Astrocyte (in vitro differentiated cells and primary cell): ENCODE measurements around the gene KLHL42. TPM values are rescaled to one million over a fixed set of nuclear protein-coding genes. Genes with fewer than 3 reads are reported as not detected.

Experiments
- DNase-seq: peaks from one replicate; pipeline ENCODE4 v3.0.0-alpha.2; 2010; ENCODE audit warnings: low read depth
- FAIRE-seq: peaks from 2 replicates; lab custom pipeline; 2011; peaks lifted over from hg19 to GRCh38; lab: Jason Lieb, UNC
- H2AFZ ChIP-seq: 2 replicates; pipeline ENCODE4 v1.6.0; 2012; ENCODE audit warnings: low read depth, low read length, inconsistent platforms
- H3K27ac ChIP-seq: 2 replicates; pipeline ENCODE4 v1.5.1; 2011; ENCODE audit warnings: low read depth, low read length, inconsistent platforms
- H3K27me3 ChIP-seq: 2 replicates; pipeline ENCODE4 v1.6.0; 2011; ENCODE audit warnings: low read length, inconsistent platforms; ENCODE audit not compliant: insufficient read depth
- H3K36me3 ChIP-seq: 2 replicates; pipeline ENCODE4 v1.5.1; 2011; ENCODE audit warnings: low read length, inconsistent platforms; ENCODE audit not compliant: insufficient read depth
- H3K4me1 ChIP-seq: 2 replicates; pipeline ENCODE4 v1.5.1; 2011; ENCODE audit warnings: low read length, inconsistent platforms; ENCODE audit not compliant: insufficient read depth
- H3K4me2 ChIP-seq: 2 replicates; pipeline ENCODE4 v1.6.0; 2012; ENCODE audit warnings: low read length, inconsistent platforms
- H3K4me3 ChIP-seq: 2 replicates; pipeline ENCODE4 v1.5.1; 2011; ENCODE audit warnings: low read depth, mild to moderate bottlenecking, low read length, inconsistent platforms; ENCODE audit not compliant: insufficient read depth
- H3K79me2 ChIP-seq: 2 replicates; pipeline ENCODE4 v1.6.0; 2012; ENCODE audit warnings: mild to moderate bottlenecking, low read length, inconsistent platforms; ENCODE audit not compliant: insufficient read depth
- H3K9ac ChIP-seq: 2 replicates; pipeline ENCODE4 v1.6.0; 2012; ENCODE audit warnings: mild to moderate bottlenecking, low read length, inconsistent platforms
- H3K9me3 ChIP-seq: 2 replicates; pipeline ENCODE4 v1.5.1; 2012; ENCODE audit warnings: low read depth, mild to moderate bottlenecking, low read length, inconsistent platforms; ENCODE audit not compliant: insufficient read depth
- H4K20me1 ChIP-seq: 2 replicates; pipeline ENCODE4 v1.6.0; 2012; ENCODE audit warnings: low read length, inconsistent platforms; ENCODE audit not compliant: insufficient read depth
- H3K27ac Mint-ChIP-seq: one replicate; pipeline ENCODE4 v1.8.0; 2021; ENCODE audit warnings: mild to moderate bottlenecking, mixed read lengths; ENCODE audit not compliant: unreplicated experiment
- H3K27me3 Mint-ChIP-seq: one replicate; pipeline ENCODE4 v1.8.0; 2021; ENCODE audit warnings: low read depth, mixed read lengths; ENCODE audit not compliant: unreplicated experiment
- H3K36me3 Mint-ChIP-seq: one replicate; pipeline ENCODE4 v1.8.0; 2021; ENCODE audit warnings: low read depth, mixed read lengths; ENCODE audit not compliant: unreplicated experiment
- H3K4me1 Mint-ChIP-seq: one replicate; pipeline ENCODE4 v1.8.0; 2021; ENCODE audit warnings: low read depth, mixed read lengths; ENCODE audit not compliant: unreplicated experiment
- H3K4me3 Mint-ChIP-seq: one replicate; pipeline ENCODE4 v1.8.0; 2021; ENCODE audit warnings: mild to moderate bottlenecking, moderate library complexity, mixed read lengths; ENCODE audit not compliant: unreplicated experiment
- H3K9me3 Mint-ChIP-seq: one replicate; pipeline ENCODE4 v1.8.0; 2021; ENCODE audit warnings: mild to moderate bottlenecking, mixed read lengths; ENCODE audit not compliant: unreplicated experiment
- EZH2 ChIP-seq: IDR thresholded peaks from 2 replicates; pipeline ENCODE4 v1.6.1; 2012; ENCODE audit warnings: mild to moderate bottlenecking, low read length, inconsistent platforms; ENCODE audit not compliant: insufficient read depth
- total RNA-seq: library from RNA; stranded (reverse); gene quantifications from 2 replicates; pipeline ENCODE4 v1.2.1, GENCODE V29; 2021
- TF ChIP-seq, protein P1 (sequence below): IDR thresholded peaks from 2 replicates; pipeline ENCODE4 v1.5.1; 2011; ENCODE audit warnings: low read depth, mild to moderate bottlenecking, inconsistent platforms, low read length, moderate library complexity; ENCODE audit not compliant: insufficient read depth

Gene KLHL42
- total RNA-seq, 1 donor from 2014 or later: 40.8 TPM

GRCh38 chr12:27802511-27802910 lies 22.5 kb downstream of the KLHL42 start:
- TF ChIP-seq, protein P1, sequence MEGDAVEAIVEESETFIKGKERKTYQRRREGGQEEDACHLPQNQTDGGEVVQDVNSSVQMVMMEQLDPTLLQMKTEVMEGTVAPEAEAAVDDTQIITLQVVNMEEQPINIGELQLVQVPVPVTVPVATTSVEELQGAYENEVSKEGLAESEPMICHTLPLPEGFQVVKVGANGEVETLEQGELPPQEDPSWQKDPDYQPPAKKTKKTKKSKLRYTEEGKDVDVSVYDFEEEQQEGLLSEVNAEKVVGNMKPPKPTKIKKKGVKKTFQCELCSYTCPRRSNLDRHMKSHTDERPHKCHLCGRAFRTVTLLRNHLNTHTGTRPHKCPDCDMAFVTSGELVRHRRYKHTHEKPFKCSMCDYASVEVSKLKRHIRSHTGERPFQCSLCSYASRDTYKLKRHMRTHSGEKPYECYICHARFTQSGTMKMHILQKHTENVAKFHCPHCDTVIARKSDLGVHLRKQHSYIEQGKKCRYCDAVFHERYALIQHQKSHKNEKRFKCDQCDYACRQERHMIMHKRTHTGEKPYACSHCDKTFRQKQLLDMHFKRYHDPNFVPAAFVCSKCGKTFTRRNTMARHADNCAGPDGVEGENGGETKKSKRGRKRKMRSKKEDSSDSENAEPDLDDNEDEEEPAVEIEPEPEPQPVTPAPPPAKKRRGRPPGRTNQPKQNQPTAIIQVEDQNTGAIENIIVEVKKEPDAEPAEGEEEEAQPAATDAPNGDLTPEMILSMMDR: no peak
- TF ChIP-seq EZH2: no peak
- no peak for DNase-seq
- Histone ChIP-seq H3K9me3 (no peaks in the 10 kb centered on the region), H3K4me3 (no peak overlapping the region), H4K20me1 (peaks cover 3% of the 10 kb centered on the region), H3K4me1 (no peaks in the 10 kb centered on the region), H2AFZ (no peak overlapping the region), H3K27ac (no peak overlapping the region), H3K27me3 (no peaks in the 10 kb centered on the region), H3K4me2 (no peak overlapping the region), H3K9ac (no peak overlapping the region), H3K36me3 (peaks cover 16% of the 10 kb centered on the region), H3K79me2 (no peaks in the 10 kb centered on the region)
- Mint-ChIP-seq H3K4me1 (peaks cover 3% of the 10 kb centered on the region), H3K27ac (no peak overlapping the region), H3K36me3 (peaks cover 10% of the 10 kb centered on the region), H3K4me3 (no peak overlapping the region), H3K9me3 (no peaks in the 10 kb centered on the region), H3K27me3 (no peaks in the 10 kb centered on the region)
- no peak for FAIRE-seq

DNA sequence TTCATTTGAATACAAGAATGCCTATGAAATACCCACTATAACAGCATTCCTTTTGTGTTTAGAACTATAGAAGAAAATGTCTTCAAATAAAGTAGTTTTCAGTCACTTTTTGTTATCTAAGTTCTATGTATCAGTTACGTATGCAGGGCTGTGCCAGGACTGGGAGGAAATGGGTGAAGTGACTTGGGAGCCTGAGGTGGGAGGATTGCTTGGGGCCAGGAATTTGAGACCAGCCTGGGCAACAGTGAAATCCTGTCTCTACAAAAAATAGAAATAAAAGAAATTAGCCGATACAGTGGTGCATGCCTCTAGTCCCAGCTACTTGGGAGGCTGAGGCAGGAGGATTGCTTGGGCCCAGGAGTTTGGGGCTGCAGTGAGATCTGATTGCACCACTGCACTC lies 22.9 kb downstream of the KLHL42 start:
- H3K4me1 Mint-ChIP-seq: peaks cover 3% of the 10 kb centered on the region
- DNase-seq (no peak), FAIRE-seq (no peak)
- no peak overlapping the region for H2AFZ ChIP-seq
- H3K4me3 Mint-ChIP-seq: no peak overlapping the region
- peaks cover 12% of the 10 kb centered on the region for H3K36me3 ChIP-seq
- no peak overlapping the region for H3K27ac ChIP-seq
- H3K4me1 ChIP-seq: no peaks in the 10 kb centered on the region
- no peak overlapping the region for H3K4me2 ChIP-seq
- no peaks in the 10 kb centered on the region for H3K27me3 ChIP-seq
- H3K36me3 Mint-ChIP-seq: peaks cover 7% of the 10 kb centered on the region
- peaks cover 2% of the 10 kb centered on the region for H4K20me1 ChIP-seq
- no peaks in the 10 kb centered on the region for H3K27me3 Mint-ChIP-seq
- no peaks in the 10 kb centered on the region for H3K9me3 ChIP-seq
- TF ChIP-seq, protein P1: no peak
- TF ChIP-seq EZH2: no peak
- H3K4me3 ChIP-seq: no peak overlapping the region
- H3K9ac ChIP-seq: no peak overlapping the region
- no peaks in the 10 kb centered on the region for H3K79me2 ChIP-seq
- H3K9me3 Mint-ChIP-seq: no peaks in the 10 kb centered on the region
- no peak overlapping the region for H3K27ac Mint-ChIP-seq

- no peak overlapping the region for H2AFZ ChIP-seq
- H3K9ac ChIP-seq: no peak overlapping the region
- DNase-seq (no peak), FAIRE-seq (no peak)
- H3K4me3 ChIP-seq: no peak overlapping the region
- H3K9me3 Mint-ChIP-seq: no peaks in the 10 kb centered on the region
- peaks cover 5% of the 10 kb centered on the region for H3K36me3 Mint-ChIP-seq
- no peak overlapping the region for H3K27ac ChIP-seq
- no peak overlapping the region for H3K4me3 Mint-ChIP-seq
- no peaks in the 10 kb centered on the region for H3K4me1 ChIP-seq
- H3K4me1 Mint-ChIP-seq: peaks cover 1% of the 10 kb centered on the region
- no peaks in the 10 kb centered on the region for H3K36me3 ChIP-seq
- no peak overlapping the region for H3K27ac Mint-ChIP-seq
- no peaks in the 10 kb centered on the region for H3K9me3 ChIP-seq
- no peaks in the 10 kb centered on the region for H3K27me3 ChIP-seq
- H4K20me1 ChIP-seq: no peaks in the 10 kb centered on the region
- no peaks in the 10 kb centered on the region for H3K79me2 ChIP-seq
- no peaks in the 10 kb centered on the region for H3K27me3 Mint-ChIP-seq
- no peak overlapping the region for H3K4me2 ChIP-seq
- TF ChIP-seq, protein P1: no peak
- TF ChIP-seq EZH2: no peak
Measured at GRCh38 chr12:27805238-27805637, 25.2 kb downstream of the KLHL42 start.
